Measurements from ENCODE around the gene MLX. TPM values are rescaled to one million over a fixed set of nuclear protein-coding genes. Genes with fewer than 3 reads are reported as not detected.

The MLX gene
- total RNA-seq, 2 donors from 2014 or later: 95.1 to 98.8 TPM

DNA sequence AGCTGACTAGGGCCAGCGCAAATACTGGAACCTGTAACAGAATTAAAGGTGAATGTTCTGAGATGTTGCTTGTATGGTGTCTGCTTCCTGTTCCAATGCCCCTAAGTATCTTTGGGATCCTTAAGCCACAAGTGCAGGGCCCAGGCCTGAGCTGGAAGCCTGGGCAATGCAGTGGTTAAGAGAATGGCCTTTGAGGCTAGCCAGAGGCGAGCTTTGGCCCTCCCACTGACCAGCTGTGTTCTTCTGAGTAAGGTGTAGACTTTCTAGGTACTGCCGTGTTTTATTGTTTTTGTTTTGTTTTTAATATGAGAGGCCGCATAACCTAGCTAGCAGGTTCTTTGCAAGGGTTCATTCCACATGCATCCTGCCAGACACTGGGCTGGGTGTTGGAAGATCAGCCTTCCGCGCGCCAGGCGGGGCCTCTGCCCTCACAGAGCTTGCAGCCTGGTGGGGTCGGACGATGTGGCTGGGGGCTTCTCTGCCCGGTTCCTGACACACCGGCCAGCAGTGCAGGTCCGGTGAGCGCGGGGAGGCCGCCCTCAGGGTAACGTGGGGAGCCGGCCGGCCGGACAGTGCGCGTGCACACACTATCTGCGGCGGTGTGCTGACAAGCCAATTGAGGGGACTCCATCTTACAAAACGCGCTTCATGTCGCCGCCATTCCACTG lies 551 bp upstream of the MLX start:
- no peak for DNase-seq
- ATAC-seq: no peak
- intact Hi-C loops (cut with DNase I, micrococcal nuclease): no loop called here

DNA sequence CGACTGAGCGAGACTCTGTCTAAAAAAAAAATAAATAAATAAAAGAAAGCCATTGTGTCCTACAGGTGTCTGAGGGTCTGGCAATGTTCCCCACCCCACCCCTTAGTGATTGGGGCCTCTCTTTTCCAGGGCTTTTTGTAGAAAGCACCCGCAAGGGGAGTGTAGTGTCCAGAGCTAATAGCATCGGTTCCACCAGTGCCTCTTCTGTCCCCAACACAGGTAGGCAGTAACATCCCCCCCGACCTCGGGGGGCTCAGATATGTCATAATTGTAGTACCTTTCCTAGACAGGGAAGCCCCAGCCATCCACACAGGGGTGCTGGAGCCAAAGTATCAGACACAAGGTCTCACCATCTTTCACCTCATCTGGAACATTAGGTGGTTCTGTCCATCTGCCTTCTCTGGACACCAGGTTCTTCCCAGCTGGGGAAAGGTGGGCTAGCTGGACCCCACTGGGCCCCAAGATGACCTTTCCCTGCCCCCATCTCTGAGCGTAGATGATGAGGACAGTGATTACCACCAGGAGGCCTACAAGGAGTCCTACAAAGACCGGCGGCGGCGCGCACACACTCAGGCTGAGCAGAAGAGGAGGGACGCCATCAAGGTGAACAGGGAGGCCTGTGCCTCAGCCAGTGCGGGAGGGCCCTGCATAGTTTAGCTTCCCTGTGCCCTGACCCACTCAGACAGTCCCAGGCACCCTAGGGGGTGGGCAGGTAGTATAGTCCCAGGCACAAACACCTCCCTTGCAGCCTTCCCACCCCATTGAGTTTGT lies 1.6 kb downstream of the MLX start:
- ATAC-seq (no peak), DNase-seq (no peak)
- intact Hi-C loops (cut with DNase I, micrococcal nuclease): no loop called here

DNA sequence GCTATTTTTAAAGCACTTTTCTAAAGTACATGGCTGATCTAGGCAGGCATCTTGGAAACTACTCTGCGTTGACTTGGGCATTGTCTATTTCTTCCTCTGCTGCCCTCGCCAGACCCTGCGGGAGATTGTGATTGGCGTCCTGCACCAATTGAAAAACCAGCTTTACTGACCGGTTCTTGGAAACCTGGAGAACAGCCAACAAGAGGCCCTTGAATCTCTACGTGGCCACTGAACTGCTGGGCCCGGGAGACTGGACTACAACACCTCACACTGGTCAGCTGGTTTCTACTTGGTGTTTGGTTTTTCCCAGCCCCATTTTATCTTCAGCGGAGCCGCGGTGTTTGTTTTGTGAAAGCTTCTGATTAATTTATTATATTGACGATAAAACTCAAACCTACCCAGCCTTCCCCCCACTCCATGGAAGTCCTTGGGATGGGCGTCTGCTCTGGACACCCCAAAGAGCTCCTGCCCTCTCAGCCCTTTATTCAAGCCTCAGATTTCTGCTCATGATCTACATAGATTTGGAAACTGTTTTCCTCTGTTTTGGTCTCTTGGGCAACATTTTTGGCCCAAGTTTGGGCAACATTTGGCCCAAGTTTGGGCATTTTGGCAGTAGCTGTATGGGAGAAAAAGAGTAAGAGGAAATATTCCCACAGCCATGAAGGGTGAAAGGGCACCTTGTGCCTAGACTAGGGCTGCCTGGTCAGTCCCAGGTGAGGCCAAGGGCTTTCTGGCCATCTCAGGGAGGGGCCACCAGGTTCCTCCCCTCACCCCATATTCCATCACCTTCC lies 4.7 kb downstream of the MLX start:
- DNase-seq: no peak
- intact Hi-C loops (cut with DNase I, micrococcal nuclease): loop anchor here in 1 of 2 donors (10.0 kb wide), 1 partner anchor 113 kb away; the partner anchor contains the start of genes CCR10 and CNTNAP1
- no peak for ATAC-seq

DNA sequence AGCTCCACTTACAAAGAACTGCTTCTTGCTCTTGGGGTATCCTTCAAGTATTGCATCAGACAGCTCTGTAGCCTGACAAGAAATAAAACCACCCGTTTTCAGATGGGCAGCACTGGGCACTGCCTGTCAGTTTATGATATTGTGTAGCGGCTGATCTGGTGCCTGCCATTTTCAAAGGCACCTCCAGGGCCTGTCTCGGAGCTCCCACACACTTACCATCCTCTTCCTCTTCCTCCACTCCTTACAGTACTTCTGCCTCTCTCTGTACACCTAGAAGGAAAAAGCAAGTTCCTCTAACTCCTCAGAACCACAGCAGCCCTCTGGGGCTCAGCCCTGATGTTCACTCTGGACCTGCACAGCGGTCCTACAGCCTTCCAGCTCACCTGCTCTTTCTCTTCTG lies 6.2 kb downstream of the MLX start:
- no peak for ATAC-seq
- intact Hi-C loops (cut with DNase I, micrococcal nuclease): loop anchor here in 1 of 2 donors (10.0 kb wide), 1 partner anchor 112 kb away; the partner anchor contains the start of genes CCR10 and CNTNAP1

DNA sequence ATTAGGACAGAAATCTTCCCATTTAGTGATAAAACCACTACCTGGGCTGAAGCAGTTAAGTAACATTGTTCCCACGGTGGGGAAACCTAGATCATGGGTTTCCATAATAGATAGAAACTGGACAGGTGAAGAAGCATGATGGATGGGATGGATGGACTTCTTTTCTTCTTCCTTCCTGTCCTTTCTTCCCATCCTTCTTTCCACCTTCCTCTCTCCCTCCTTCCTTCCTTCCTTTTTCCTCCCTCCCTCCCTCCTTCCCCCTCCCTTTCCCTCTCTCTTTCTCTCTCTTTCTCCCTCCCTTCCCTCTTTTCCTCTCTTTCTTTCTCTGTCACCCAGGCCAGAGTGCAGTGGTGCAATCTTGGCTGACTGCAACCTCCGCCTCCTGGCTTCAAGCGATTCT lies 7.6 kb downstream of the MLX start:
- ATAC-seq: no peak
- DNase-seq: no peak
- intact Hi-C loops (cut with DNase I, micrococcal nuclease): loop anchor here in 1 of 2 donors (10.0 kb wide), 1 partner anchor 110 kb away; the partner anchor contains the start of genes CCR10 and CNTNAP1

More for the DNA sequence above, 6.2 kb downstream of the MLX start:
- no peak for DNase-seq

DNA sequence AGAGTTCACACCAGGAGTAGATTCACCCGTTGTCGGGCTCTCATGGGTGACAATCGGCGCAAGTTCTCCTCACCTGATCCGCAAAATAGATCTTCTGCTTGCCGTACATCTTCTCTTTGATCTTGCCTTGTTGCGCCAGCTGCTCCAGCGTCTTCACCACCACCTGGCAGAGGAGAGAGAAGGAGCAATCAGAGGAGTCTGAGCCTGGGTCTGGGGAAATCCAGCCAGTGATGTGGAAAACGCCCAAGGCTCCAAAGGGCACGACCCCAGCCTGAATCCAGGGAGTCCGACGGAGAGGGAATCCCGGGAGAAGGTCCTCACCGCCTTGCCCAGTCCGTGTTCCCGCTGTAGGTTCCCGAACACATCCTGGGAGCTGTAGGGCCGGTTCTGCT lies 10.2 kb downstream of the MLX start:
- intact Hi-C loops (cut with DNase I, micrococcal nuclease): loop anchor here in 1 of 2 donors (10.0 kb wide), 1 partner anchor 108 kb away; the partner anchor contains the start of genes CCR10 and CNTNAP1
- DNase-seq (no peak), ATAC-seq (peak; percentile 18)

DNA sequence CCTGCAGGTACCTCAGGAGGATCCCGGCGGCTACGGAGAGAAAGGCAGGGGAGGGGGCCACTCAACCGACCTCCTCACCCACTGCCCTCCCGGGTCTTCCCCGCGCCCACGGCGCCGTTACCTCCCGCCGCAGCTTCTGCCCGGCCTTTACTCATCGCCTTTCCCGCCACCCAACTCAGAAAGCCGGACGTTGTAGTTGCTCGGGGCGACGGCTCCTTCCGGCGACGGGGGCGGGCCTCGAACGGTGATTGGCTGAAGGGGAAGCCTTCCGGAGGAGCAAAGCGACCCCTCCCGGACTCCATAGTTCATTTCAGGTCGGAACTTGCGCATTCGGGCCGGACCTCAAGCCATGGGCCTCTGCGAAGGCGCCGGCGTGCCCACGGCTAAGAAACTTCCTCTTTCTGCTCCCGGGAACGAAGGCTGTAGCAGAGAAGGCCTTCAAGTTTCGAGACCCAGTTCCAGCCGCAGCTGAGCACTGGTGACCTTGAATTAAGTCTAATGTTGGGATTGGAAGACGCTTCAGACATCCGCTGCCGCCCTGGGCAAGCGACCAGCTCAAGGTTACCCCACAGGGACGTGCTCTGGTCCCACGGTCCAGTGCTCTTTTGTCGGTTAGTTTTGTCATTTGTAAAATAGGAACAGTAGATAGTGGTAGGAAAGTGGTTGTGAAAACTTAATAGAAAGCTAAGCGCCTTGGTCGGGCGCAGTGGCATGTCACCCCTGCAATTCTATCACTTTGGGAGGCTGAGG lies 10.8 kb downstream of the MLX start, which contains the start of gene PSMC3IP:
Gene PSMC3IP, minus strand, starts transcription at position 198 of the 750 bp plus-strand sequence. Its CDS starts 43 bp downstream, at position 155.
- DNase-seq (peak; percentile 96 to 97), ATAC-seq (peak; percentile 91)
- intact Hi-C loops (cut with DNase I, micrococcal nuclease): loop anchor here in 1 of 2 donors (10.0 kb wide), 1 partner anchor 107 kb away; the partner anchor contains the start of genes CCR10 and CNTNAP1

DNA sequence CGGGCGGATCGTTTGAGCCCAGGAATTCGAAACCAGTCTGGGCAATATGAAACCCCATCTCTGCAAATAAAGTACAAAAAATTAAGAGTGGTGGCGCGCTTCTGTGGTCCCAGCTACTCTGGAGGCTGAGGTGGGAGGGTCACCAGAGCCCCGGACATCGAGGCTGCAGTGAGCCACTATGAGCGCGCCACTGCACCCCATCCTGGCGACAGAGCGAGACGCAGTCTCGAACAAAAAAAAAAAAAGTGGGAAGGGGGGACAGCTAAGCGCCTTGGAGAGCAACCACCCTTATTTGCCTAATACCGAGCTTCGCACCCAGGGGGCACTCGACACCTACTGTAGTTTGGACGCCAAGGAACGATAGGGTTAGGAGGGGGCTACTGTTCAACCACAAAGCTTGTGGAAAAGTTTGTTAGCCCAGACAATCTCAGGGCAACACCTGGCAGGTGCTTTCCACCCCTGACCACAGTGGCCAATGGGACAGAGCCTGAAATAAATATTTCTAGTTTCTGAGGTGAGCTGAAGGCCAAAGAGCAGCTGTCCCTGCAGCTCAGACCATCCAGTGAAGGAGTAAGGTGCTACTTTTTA lies 11.5 kb downstream of the MLX start:
- intact Hi-C loops (cut with DNase I, micrococcal nuclease): loop anchor here in 1 of 2 donors (10.0 kb wide), 1 partner anchor 106 kb away; the partner anchor contains the start of genes CCR10 and CNTNAP1
- DNase-seq: peak; percentile 74 to 89
- peak; percentile 61 for ATAC-seq

DNA sequence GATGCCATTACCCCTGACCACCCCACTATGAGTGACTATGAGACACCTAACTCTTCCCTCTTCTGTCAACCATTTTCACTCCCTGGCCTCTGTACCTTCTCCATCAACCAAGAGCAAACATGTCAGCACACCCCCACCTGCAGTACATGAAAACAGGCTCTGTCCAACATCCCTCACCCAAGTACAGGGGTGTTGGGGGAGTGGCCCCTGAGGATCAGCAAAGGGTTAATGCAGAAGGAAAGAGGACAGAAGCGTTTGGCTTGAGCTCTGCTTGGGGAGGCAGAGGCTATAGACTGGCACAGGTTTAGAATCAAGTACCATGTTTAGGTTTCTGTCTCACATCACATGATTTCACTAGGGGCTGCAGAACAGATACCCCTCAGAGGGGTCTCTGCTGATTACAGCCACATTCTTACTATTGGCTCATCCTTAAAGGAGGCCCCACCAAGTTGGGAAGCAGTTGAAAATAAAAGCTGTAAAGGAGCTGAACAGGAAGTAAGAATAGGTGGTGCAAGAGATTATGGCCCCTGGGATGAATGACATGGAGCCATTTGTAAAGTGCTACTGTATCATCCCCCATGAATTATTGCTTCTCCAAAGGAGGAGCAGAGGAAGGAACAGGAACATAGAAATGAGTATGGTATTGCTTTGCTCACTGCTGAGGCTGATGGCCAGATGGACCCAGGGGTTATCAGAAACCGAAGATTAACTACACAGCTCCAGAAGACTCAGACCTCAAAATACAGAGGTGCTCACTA lies 13.1 kb downstream of the MLX start:
- intact Hi-C loops (cut with DNase I, micrococcal nuclease): loop anchor here in 1 of 2 donors (10.0 kb wide), 1 partner anchor 105 kb away; the partner anchor contains the start of genes CCR10 and CNTNAP1

DNA sequence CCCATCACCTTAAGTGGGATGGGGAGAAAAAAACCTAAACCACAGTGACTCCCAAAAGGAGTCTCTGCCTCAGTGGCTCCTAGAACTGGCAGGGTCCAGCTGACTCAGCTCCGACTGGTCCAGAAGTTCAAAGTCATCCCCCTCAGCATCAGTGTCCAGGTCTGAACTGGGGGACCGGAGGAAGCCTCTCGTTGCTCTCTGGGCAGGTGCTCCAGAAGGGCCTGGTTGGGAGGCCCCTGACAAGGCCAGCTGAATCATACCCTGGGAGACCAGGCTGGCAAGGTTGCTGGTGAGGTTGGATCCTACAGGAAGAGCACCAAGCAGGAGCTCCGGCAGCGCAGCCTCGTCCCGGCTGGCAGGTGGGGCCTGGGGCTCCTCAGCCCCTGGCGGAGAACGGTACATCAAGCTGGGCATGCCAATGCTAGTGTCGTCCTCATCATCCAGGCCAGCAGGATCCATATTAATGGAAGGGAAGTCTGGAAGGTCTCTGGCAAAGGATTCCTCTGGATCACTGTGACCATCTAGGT lies 14.9 kb downstream of the MLX start:
- no peak for ATAC-seq
- no peak for DNase-seq
- intact Hi-C loops (cut with DNase I, micrococcal nuclease): no loop called here

More for the DNA sequence above, 13.1 kb downstream of the MLX start:
- DNase-seq (no peak), ATAC-seq (no peak)

DNA sequence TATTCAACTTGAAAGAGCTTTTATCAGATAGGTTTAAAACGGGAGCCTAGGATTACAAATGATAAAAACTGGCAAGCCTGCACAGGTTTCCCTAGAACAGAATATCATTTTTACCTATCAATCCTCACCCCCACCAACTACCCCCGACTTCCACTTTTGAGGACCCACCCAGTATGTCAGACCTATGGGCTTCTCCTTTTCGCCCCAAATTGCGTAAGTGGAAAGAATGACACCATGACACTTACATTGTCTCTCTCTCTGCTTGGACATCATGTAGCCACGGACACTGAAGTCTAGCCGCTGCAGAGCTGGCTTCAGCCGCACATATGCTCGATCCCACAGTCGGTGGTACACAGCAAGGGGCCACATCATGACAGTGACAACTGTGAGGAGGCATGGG lies 18.0 kb downstream of the MLX start:
- intact Hi-C loops (cut with DNase I, micrococcal nuclease): no loop called here
- DNase-seq: no peak
- ATAC-seq: no peak

DNA sequence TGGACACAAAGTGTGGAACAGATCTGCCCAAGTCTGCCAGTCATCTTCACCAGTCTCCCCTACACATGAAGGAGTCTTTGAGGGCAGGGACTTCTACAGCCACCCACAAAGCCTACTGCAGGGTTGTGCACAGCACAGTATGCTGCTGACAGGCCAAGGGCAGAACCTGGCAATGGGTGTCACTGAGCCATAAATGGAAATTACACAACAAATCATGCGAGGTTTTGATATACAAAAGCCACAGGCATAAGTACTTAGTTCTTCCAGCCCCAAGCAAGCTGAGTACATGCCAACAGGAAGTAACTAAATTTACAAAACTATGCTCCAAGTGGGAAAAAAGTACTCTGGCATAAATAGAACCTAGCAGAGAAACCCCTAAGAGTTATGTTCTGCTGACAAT lies 18.5 kb downstream of the MLX start:
- intact Hi-C loops (cut with DNase I, micrococcal nuclease): no loop called here
- ATAC-seq: no peak
- DNase-seq: no peak

DNA sequence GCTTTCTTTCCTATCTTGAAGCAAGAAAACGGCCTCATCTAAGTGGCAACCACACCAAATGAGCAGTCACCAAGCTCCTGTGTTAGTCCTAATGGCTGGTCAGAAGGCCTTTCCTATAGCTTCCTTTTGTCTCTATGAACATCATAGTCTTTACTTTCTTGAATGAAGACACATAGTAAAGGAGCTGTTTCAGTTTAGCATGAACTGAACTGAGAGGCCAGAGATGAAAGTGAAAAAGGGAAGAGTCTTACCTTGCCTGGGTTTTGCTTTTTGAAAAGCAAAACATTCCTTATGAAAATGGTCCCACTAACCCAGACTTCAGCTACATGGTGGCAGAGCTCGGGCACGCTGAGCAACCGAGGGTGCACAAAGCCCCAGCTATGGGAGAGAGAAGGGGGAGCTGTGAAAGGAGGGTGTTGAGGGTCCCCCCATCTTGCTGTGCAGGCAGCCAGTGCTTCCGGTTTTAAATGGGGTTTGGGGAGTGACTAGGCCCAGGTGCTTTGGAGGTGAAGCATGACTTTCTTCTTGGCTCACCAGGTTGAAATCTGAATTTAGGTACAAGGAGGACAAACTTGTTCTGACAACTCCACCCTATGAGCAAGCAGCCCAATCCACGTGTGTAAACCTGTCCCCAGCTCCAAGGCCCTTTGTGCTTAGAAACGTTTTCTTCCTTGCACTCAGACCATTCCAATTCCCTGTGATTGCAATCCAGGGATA lies 19.8 kb downstream of the MLX start:
- no peak for DNase-seq
- intact Hi-C loops (cut with DNase I, micrococcal nuclease): no loop called here
- no peak for ATAC-seq

DNA sequence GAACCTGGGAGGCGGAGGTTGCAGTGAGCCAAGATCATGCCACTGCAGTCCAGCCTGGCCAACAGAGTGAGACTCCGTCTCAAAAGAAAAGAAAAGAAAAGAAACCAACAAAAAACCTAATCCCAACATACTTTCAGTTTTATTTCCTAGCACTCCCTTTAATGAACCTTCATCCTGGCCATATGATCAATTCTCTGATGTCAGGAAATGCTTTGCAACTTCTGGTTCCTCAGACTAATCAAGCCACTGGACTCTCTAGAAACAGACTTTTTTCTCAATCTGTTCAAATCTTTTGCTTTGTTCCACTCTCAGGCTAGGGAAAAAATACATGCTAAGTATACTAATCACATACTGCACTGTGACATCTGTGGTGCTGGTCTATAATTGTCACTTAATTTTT lies 24.0 kb downstream of the MLX start:
- no peak for DNase-seq
- intact Hi-C loops (cut with DNase I, micrococcal nuclease): no loop called here
- no peak for ATAC-seq

DNA sequence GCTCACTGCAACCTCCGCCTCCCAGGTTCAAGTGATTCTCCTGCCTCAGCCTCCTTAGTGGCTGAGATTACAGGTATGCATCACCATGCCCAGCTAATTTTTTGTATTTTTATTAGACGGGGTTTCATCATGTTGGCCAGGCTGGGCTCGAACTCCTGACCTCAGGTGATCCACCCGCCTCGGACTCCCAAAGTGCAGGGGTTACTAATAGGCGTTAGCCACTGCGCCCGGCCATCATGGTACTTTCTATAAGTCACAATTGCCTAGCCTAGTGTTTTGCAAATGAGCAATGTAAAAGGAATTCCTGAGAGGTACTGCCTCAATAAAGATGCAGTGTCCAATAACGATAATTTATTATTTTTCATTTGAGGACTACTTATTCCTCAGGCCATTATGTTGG lies 24.5 kb downstream of the MLX start:
- intact Hi-C loops (cut with DNase I, micrococcal nuclease): no loop called here
- ATAC-seq (no peak), DNase-seq (no peak)

DNA sequence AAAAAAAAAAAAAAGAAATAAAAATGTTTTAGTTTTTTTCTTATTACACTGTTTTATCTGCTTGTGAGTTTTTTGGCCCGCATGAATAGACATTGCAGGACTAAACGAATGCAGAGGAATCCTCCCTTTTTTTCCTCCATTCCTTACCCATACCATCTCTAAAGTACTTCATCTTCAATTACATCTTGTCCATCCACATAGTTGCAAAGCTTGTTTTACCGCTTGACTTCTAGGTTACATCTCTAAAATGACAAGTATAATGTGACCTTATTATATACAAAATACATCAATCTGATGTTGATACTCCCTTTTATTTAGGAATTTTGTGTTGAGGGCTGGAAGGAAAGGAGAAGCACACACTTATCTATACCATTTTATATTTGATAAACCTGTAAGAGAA lies 29.5 kb downstream of the MLX start:
- ATAC-seq (no peak), DNase-seq (no peak)
- intact Hi-C loops (cut with DNase I, micrococcal nuclease): no loop called here
